HFFc6 (cell line): ENCODE results near the gene MAGI1. TPM values are rescaled to one million over a fixed set of nuclear protein-coding genes. Genes with fewer than 3 reads are reported as not detected.

Experiments
- DNase-seq: peaks from one replicate; pipeline ENCODE4 v3.0.0-alpha.2; 2018
- H3K27ac Mint-ChIP-seq: 2 replicates; pipeline ENCODE4 v1.8.0; 2020; ENCODE audit warnings: mild to moderate bottlenecking, mixed read lengths
- H3K27me3 Mint-ChIP-seq: 2 replicates; pipeline ENCODE4 v1.8.0; 2021; ENCODE audit warnings: mild to moderate bottlenecking, moderate library complexity, mixed read lengths; ENCODE audit not compliant: insufficient read depth
- H3K36me3 Mint-ChIP-seq: 2 replicates; pipeline ENCODE4 v1.8.0; 2021; ENCODE audit warnings: low read depth, mixed read lengths
- H3K4me1 Mint-ChIP-seq: 2 replicates; pipeline ENCODE4 v1.8.0; 2020; ENCODE audit warnings: low read depth, mixed read lengths
- H3K4me3 Mint-ChIP-seq: 2 replicates; pipeline ENCODE4 v1.8.0; 2020; ENCODE audit warnings: mild to moderate bottlenecking, moderate library complexity, mixed read lengths
- H3K9me3 Mint-ChIP-seq: 2 replicates; pipeline ENCODE4 v1.8.0; 2020; ENCODE audit warnings: mild to moderate bottlenecking, mixed read lengths
- total RNA-seq, 6 experiments: library from RNA; stranded (reverse); fragmentation: NEBNext Ultra II Directional; extraction: Animal tissue kit (Norgen Biotek cat#: 25700); gene quantifications; 2 replicates in 1 of 6; 3 replicates in 5 of 6; pipeline ENCODE4 v1.2.3, GENCODE V29; 2021
- TF ChIP-seq, protein P1 (sequence below): fragments of 200-600 bp; sonication (generic); IDR thresholded peaks from 2 replicates; pipeline ENCODE4 v1.5.0; 2021; ENCODE audit warnings: antibody characterized with exemption, mild to moderate bottlenecking

Gene MAGI1
- total RNA-seq, 6 experiments from 2014 or later = 21.1 to 30.5 (median 22.4) TPM

DNA sequence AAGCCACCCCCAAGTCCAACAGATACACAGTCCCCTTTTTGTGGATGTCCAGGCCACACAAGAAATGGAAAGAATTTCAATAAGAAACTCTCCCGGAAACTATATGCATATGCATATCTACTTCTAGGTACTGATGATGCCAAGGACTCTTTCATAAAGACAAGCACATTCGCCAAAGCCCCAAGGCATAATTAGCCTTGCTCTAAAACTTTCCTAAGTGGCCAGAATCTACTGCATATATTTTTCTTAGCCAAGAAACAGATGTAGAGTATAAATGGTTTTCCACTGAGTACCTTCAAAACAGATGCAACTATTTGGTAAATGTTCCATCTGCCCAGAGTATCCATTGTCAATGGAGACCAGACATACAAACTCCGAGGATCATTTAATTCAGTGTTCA lies 73.9 kb downstream of the MAGI1 start:
- Mint-ChIP-seq H3K27ac (no peak overlapping the region), H3K36me3 (peaks cover under 1% of the 10 kb centered on the region), H3K9me3 (no peaks in the 10 kb centered on the region), H3K4me3 (no peak overlapping the region), H3K4me1 (peaks cover 64% of the 10 kb centered on the region), H3K27me3 (no peaks in the 10 kb centered on the region)
- TF ChIP-seq, protein P1, sequence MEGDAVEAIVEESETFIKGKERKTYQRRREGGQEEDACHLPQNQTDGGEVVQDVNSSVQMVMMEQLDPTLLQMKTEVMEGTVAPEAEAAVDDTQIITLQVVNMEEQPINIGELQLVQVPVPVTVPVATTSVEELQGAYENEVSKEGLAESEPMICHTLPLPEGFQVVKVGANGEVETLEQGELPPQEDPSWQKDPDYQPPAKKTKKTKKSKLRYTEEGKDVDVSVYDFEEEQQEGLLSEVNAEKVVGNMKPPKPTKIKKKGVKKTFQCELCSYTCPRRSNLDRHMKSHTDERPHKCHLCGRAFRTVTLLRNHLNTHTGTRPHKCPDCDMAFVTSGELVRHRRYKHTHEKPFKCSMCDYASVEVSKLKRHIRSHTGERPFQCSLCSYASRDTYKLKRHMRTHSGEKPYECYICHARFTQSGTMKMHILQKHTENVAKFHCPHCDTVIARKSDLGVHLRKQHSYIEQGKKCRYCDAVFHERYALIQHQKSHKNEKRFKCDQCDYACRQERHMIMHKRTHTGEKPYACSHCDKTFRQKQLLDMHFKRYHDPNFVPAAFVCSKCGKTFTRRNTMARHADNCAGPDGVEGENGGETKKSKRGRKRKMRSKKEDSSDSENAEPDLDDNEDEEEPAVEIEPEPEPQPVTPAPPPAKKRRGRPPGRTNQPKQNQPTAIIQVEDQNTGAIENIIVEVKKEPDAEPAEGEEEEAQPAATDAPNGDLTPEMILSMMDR = no peak
- DNase-seq = no peak

DNA sequence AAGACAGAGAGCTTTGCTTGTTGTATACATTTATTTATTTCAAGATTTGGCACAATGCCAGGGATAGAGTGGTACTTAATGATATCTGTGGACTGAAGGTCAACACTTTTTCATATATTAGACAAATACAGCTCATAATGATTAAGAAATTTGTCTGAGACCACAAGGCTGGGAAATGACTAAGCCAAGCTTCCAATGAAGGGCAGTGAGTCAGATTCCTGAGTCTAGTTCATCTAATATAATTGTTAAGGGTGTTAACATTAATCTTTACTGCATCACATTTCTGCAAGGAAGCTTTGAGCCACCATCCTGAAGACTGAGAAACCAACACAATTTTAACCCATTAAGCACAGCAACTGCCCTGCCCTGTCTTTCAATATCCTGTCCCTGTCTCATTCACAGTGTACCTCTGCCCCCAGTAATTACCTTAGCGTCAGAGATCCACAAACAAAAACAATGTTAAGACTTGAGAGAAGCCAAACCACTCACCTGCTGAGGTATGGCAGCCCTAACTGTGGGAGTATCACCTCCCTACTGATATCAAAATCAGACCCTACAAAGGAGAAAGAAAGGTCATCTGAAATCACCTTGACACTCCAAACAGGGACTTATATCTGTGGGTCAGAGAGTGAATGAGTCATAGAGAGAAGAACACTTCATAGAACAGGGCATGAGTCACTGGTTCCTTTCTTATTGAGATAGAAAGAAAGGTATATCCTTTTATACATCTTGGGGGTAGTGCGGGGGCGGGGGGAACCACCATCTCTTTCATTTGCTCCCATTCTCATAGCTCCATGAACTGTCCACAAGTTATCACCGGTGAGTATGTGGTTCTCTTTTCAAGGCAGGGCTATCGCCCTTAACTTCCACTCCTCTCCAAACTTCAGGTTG lies 74.7 kb downstream of the MAGI1 start:
- H3K4me1 Mint-ChIP-seq = peaks cover 68% of the 10 kb centered on the region
- H3K36me3 Mint-ChIP-seq = no peaks in the 10 kb centered on the region; the same call in 1 of the 2 replicates
- H3K9me3 Mint-ChIP-seq = no peaks in the 10 kb centered on the region
- H3K27me3 Mint-ChIP-seq = no peaks in the 10 kb centered on the region
- peak; percentile 94 for DNase-seq
- H3K4me3 Mint-ChIP-seq = peak overlapping the region; percentile 64
- TF ChIP-seq, protein P1 = no peak
- peak overlapping the region; percentile 76 for H3K27ac Mint-ChIP-seq

DNA sequence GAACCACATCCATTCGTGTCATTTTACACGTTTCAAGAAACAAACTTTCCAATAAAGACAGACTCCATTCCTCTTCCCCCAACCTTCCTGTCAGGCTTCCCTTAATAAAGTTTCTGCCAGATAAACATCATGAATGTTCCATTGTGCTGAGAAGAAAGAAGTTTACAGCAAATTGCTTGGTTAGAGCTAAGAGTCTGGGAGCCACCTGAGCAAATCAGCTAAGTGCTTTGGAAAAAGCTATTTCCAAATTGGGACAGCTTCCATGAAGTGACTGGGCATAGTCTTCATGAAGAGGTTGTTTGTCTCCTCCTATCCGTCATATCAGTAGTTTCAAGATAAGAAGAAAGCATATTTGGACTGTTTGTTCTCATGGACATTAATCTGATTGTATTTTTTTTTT lies 77.0 kb downstream of the MAGI1 start:
- no peak for DNase-seq
- TF ChIP-seq, protein P1 = no peak
- Mint-ChIP-seq H3K27me3 (no peaks in the 10 kb centered on the region), H3K4me1 (peaks cover 78% of the 10 kb centered on the region), H3K36me3 (peaks cover 6% of the 10 kb centered on the region; the same call in 1 of the 2 replicates), H3K27ac (no peak overlapping the region), H3K4me3 (no peak overlapping the region), H3K9me3 (no peaks in the 10 kb centered on the region)

DNA sequence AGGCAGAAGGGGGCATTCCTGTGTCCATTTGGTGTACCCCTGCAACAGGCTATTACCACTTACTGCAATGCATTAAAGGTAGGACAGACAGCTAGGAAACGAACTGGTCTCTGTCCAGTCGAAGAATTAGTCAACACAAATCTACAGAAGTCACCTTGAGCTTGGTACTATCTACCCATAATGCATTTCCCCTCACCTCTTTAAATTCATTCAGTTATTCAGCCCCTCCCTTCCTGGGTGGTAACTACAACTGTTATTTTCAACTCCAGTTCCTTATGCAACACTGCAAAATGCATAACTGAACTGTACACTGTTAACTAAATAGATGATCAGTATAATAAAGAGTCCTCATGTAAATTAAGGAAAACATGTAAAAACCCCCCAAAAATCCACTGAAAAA lies 77.6 kb downstream of the MAGI1 start:
- no peak for DNase-seq
- Mint-ChIP-seq H3K27ac (no peak overlapping the region), H3K27me3 (no peaks in the 10 kb centered on the region), H3K36me3 (peaks cover 6% of the 10 kb centered on the region; the same call in 1 of the 2 replicates), H3K4me1 (peaks cover 84% of the 10 kb centered on the region), H3K4me3 (no peak overlapping the region), H3K9me3 (no peaks in the 10 kb centered on the region)
- TF ChIP-seq, protein P1 = no peak

DNA sequence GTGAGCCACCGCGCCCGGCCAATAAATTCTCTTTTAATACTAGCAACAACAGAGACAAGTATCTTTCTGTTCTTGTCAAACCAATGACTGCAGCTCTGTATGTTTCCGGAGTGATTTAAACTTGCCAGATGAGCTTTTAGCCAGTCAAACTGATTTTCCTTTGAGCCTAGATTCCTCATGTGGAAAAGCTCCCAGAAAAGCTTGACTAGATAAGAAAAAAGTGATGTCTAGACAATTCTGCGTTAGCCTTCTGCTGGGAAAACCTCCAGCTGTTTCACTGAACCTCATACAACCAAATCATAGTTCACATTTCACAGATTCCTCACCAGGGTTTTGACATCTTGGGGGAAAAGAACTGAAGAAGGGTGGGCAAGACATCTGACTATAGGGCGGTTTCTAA lies 78.6 kb downstream of the MAGI1 start:
- peaks cover 6% of the 10 kb centered on the region; the same call in 1 of the 2 replicates for H3K36me3 Mint-ChIP-seq
- H3K27ac Mint-ChIP-seq = no peak overlapping the region
- H3K4me1 Mint-ChIP-seq = peaks cover 85% of the 10 kb centered on the region
- no peaks in the 10 kb centered on the region for H3K27me3 Mint-ChIP-seq
- no peaks in the 10 kb centered on the region for H3K9me3 Mint-ChIP-seq
- TF ChIP-seq, protein P1 = no peak
- no peak overlapping the region for H3K4me3 Mint-ChIP-seq
- DNase-seq = no peak
